ENCODE data around the gene PIGN. TPM values are rescaled to one million over a fixed set of nuclear protein-coding genes. Genes with fewer than 3 reads are reported as not detected.

The PIGN gene
- total and polyA plus RNA-seq, 2 of the 8 experiments (the other 6 are each of a cell fraction or from before 2014, with no cell fraction given): 20.9 to 26.3 TPM

GRCh38 chr18:62026586-62026985, 160.3 kb downstream of the PIGN start (continued):
- TF ChIP-seq CHD2 (IDR thresholded peaks at IDR 0.05; ENCODE audit: low read length): no peak
- TF ChIP-seq POLR2A (IDR thresholded peaks at IDR 0.05; ENCODE audit: control extremely low read depth in 1 of 2, low read depth in 2 of 2, low read length in 2 of 2): no peak
- TF ChIP-seq SP2 (IDR thresholded peaks at IDR 0.05; ENCODE audit: low read length): no peak

Data from H1 (cell line).